HEK293 (cell line): ENCODE data around the gene TMEM176B.
A peak's percentile ranks its signal among the peaks of the same experiment; 100 is the strongest.

Source experiments
- GFI1B ChIP-seq: fragments of 450-650 bp; formaldehyde crosslinking; IDR thresholded peaks from 2 replicates; pipeline ENCODE4 v1.5.1; 2016; ENCODE audit warnings: missing biosample characterization, missing genetic modification characterization
- KLF10 ChIP-seq: fragments of 450-650 bp; IDR thresholded peaks from 2 replicates; pipeline ENCODE4 v1.5.1; 2018; ENCODE audit warnings: missing biosample characterization, mild to moderate bottlenecking, missing genetic modification characterization
- KLF8 ChIP-seq: fragments of 450-650 bp; formaldehyde crosslinking; IDR thresholded peaks from 2 replicates; pipeline ENCODE4 v1.5.1; 2016; ENCODE audit warnings: missing biosample characterization, missing genetic modification characterization
- PRDM10 ChIP-seq: fragments of 450-650 bp; formaldehyde crosslinking; IDR thresholded peaks from 2 replicates; pipeline ENCODE4 v1.5.1; 2016; ENCODE audit warnings: missing biosample characterization, missing genetic modification characterization
- REPIN1 ChIP-seq: fragments of 450-650 bp; formaldehyde crosslinking; IDR thresholded peaks from 2 replicates; pipeline ENCODE4 v1.5.1; 2017; ENCODE audit warnings: missing biosample characterization, missing genetic modification characterization, low read depth
- SCRT1 ChIP-seq: fragments of 450-650 bp; formaldehyde crosslinking; IDR thresholded peaks from 2 replicates; pipeline ENCODE4 v1.5.1; 2016; ENCODE audit warnings: missing biosample characterization, missing genetic modification characterization, borderline replicate concordance
- ZBTB17 ChIP-seq: fragments of 450-650 bp; formaldehyde crosslinking; IDR thresholded peaks from 2 replicates; pipeline ENCODE4 v1.5.1; 2016; ENCODE audit warnings: missing biosample characterization, missing genetic modification characterization
- ZBTB21 ChIP-seq: fragments of 450-650 bp; formaldehyde crosslinking; IDR thresholded peaks from 2 replicates; pipeline ENCODE4 v1.5.1; 2017; ENCODE audit warnings: missing biosample characterization, missing genetic modification characterization
- ZFHX2 ChIP-seq: fragments of 450-650 bp; formaldehyde crosslinking; conservative IDR thresholded peaks from 2 replicates; pipeline ENCODE4 v1.5.1; 2016; ENCODE audit warnings: missing biosample characterization, missing genetic modification characterization
- ZFP41 ChIP-seq: fragments of 450-650 bp; formaldehyde crosslinking; IDR thresholded peaks from 2 replicates; pipeline ENCODE4 v1.5.1; 2016; ENCODE audit warnings: missing biosample characterization, missing genetic modification characterization, borderline replicate concordance
- ZFP69B ChIP-seq: fragments of 450-650 bp; formaldehyde crosslinking; IDR thresholded peaks from 2 replicates; pipeline ENCODE4 v1.5.1; 2016; ENCODE audit warnings: missing biosample characterization, missing genetic modification characterization
- ZNF214 ChIP-seq: fragments of 450-650 bp; formaldehyde crosslinking; IDR thresholded peaks from 2 replicates; pipeline ENCODE4 v1.5.1; 2017; ENCODE audit warnings: missing biosample characterization, mild to moderate bottlenecking, missing genetic modification characterization, borderline replicate concordance
- ZNF302 ChIP-seq: fragments of 450-650 bp; formaldehyde crosslinking; IDR thresholded peaks from 2 replicates; pipeline ENCODE4 v1.5.1; 2016; ENCODE audit warnings: missing biosample characterization, missing genetic modification characterization, low read depth
- ZNF324 ChIP-seq: fragments of 450-650 bp; formaldehyde crosslinking; IDR thresholded peaks from 2 replicates; pipeline ENCODE4 v1.5.1; 2016; ENCODE audit warnings: missing biosample characterization, missing genetic modification characterization
- ZNF335 ChIP-seq: fragments of 450-650 bp; formaldehyde crosslinking; conservative IDR thresholded peaks from 2 replicates; pipeline ENCODE4 v1.5.1; 2016; ENCODE audit warnings: missing biosample characterization, missing genetic modification characterization
- ZNF366 ChIP-seq: fragments of 450-650 bp; formaldehyde crosslinking; conservative IDR thresholded peaks from 2 replicates; pipeline ENCODE4 v1.5.1; 2016; ENCODE audit warnings: missing biosample characterization, missing genetic modification characterization
- ZNF398 ChIP-seq: fragments of 450-650 bp; formaldehyde crosslinking; IDR thresholded peaks from 2 replicates; pipeline ENCODE4 v1.5.1; 2017; ENCODE audit warnings: missing biosample characterization, missing genetic modification characterization
- ZNF629 ChIP-seq: fragments of 450-650 bp; formaldehyde crosslinking; IDR thresholded peaks from 2 replicates; pipeline ENCODE4 v1.5.1; 2017; ENCODE audit warnings: missing biosample characterization, missing genetic modification characterization
- TF ChIP-seq, protein P1 (sequence below): fragments of 450-650 bp; formaldehyde crosslinking; conservative IDR thresholded peaks from 2 replicates; pipeline ENCODE4 v1.5.1; 2016; ENCODE audit warnings: low read depth, missing biosample characterization, missing genetic modification characterization
- TF ChIP-seq, protein P2 (sequence below): fragments of 450-650 bp; formaldehyde crosslinking; IDR thresholded peaks from 2 replicates; pipeline ENCODE4 v1.5.1; 2016; ENCODE audit warnings: missing biosample characterization, missing genetic modification characterization, low read depth

TMEM176B gene

DNA sequence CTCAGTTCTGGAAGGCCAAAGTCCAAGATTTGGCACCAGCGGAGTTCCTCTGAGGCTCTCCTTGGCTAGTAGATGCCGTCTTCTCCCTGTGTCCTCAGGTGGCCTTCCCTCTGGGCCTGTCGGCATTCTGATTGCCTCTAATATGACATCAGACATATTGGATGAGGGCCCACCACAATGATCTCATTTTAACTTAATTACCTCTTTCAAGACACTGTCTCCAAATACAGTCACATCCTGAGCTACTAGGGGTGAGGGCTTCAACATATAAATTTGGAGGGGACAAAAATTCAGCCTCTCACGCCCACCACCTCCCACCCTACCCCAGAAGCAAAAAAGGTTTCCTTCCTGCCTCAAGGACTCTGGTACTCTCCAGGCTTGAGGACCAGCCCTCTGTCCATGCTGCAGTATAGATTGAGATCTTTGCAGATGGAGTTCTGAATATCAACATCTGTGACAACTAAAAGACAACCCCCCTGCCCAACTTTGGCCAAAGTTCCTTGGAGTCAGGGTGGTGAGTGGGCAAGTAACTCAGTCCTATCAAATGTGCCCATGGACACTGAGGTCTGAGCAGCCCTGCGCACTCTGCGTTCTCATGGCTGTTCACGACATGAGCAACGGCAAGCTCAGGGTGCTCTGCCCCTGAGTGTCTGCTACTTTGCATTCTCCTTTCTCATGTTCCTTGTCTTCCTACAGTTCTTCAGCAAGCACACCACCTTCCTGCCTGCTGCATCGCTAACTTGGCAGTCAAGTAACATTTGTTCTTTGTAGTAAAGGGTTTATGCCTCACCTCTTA lies 11.5 kb downstream of the TMEM176B start (continued):
- TF ChIP-seq KLF10 (tag by site-specific recombination), result no peak
- no peak for TF ChIP-seq SCRT1 (tag by site-specific recombination)
- peak; percentile 92 for TF ChIP-seq ZBTB21
- no peak for TF ChIP-seq ZNF302 (tag by site-specific recombination)
- no peak for TF ChIP-seq ZNF214 (tag by site-specific recombination)
- peak; percentile 83 for TF ChIP-seq PRDM10 (tag by site-specific recombination)
- TF ChIP-seq, protein P1, sequence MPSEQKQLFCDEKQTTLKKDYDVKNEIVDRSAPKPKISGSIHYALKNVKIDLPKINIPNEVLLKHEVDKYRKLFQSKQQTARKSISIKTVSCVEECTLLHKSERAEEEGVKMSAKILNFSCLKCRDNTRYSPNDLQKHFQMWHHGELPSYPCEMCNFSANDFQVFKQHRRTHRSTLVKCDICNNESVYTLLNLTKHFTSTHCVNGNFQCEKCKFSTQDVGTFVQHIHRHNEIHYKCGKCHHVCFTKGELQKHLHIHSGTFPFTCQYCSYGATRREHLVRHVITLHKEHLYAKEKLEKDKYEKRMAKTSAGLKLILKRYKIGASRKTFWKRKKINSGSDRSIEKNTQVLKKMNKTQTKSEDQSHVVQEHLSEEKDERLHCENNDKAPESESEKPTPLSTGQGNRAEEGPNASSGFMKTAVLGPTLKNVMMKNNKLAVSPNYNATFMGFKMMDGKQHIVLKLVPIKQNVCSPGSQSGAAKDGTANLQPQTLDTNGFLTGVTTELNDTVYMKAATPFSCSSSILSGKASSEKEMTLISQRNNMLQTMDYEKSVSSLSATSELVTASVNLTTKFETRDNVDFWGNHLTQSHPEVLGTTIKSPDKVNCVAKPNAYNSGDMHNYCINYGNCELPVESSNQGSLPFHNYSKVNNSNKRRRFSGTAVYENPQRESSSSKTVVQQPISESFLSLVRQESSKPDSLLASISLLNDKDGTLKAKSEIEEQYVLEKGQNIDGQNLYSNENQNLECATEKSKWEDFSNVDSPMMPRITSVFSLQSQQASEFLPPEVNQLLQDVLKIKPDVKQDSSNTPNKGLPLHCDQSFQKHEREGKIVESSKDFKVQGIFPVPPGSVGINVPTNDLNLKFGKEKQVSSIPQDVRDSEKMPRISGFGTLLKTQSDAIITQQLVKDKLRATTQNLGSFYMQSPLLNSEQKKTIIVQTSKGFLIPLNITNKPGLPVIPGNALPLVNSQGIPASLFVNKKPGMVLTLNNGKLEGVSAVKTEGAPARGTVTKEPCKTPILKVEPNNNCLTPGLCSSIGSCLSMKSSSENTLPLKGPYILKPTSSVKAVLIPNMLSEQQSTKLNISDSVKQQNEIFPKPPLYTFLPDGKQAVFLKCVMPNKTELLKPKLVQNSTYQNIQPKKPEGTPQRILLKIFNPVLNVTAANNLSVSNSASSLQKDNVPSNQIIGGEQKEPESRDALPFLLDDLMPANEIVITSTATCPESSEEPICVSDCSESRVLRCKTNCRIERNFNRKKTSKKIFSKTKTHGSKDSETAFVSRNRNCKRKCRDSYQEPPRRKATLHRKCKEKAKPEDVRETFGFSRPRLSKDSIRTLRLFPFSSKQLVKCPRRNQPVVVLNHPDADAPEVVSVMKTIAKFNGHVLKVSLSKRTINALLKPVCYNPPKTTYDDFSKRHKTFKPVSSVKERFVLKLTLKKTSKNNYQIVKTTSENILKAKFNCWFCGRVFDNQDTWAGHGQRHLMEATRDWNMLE, result peak; percentile 36; the same call in 1 of the 2 replicates
- peak; percentile 54 for TF ChIP-seq ZNF366 (tag by site-specific recombination)
- peak; percentile 97 for TF ChIP-seq ZNF629 (tag by site-specific recombination)
- TF ChIP-seq ZNF324 (tag by site-specific recombination), result 0 out of 2 replicates have a peak, but pooled peaks have one; percentile 56
- no peak for TF ChIP-seq REPIN1 (tag by site-specific recombination)
- no peak for TF ChIP-seq ZFP41
- TF ChIP-seq ZFP69B (tag by site-specific recombination), result peak; percentile 98
- TF ChIP-seq ZNF398 (tag by site-specific recombination), result peak; percentile 73
- TF ChIP-seq ZFHX2 (tag by site-specific recombination), result peak; percentile 27; the same call in 1 of the 2 replicates
- peak; percentile 43 for TF ChIP-seq KLF8 (tag by site-specific recombination)
- peak; percentile 52; the same call in 1 of the 2 replicates for TF ChIP-seq ZBTB17
- TF ChIP-seq GFI1B (tag by site-specific recombination), result no peak
- TF ChIP-seq, protein P2, sequence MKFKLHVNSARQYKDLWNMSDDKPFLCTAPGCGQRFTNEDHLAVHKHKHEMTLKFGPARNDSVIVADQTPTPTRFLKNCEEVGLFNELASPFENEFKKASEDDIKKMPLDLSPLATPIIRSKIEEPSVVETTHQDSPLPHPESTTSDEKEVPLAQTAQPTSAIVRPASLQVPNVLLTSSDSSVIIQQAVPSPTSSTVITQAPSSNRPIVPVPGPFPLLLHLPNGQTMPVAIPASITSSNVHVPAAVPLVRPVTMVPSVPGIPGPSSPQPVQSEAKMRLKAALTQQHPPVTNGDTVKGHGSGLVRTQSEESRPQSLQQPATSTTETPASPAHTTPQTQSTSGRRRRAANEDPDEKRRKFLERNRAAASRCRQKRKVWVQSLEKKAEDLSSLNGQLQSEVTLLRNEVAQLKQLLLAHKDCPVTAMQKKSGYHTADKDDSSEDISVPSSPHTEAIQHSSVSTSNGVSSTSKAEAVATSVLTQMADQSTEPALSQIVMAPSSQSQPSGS (tag by site-specific recombination), result peak; percentile 71
- peak; percentile 1 for TF ChIP-seq ZNF335 (tag by site-specific recombination)
- TF ChIP-seq, all 188 proteins: peak for 24
